PC-9 (cell line): ENCODE results near the gene COX11. TPM values are rescaled to one million over a fixed set of nuclear protein-coding genes. Genes with fewer than 3 reads are reported as not detected.
A peak's percentile ranks its signal among the peaks of the same experiment; 100 is the strongest.

Source experiments
- BruUV-seq: library from RNA; stranded (reverse); fragments of 400-500 nt; replicated peaks from 2 replicates; lab custom pipeline; 2021; lab: Mats Ljungman, UMichigan
- CTCF ChIA-PET: fragments of 300-600 bp; sonication (Branson Sonifier 250); formaldehyde crosslinking; loops from one replicate; lab custom pipeline; 2022; ENCODE audit warnings: antibody characterized with exemption; lab: Charles Lee
- POLR2A ChIA-PET: fragments of 300-600 bp; sonication (Branson Sonifier 250); formaldehyde crosslinking; loops from one replicate; lab custom pipeline; 2022; ENCODE audit warnings: antibody characterized with exemption; ENCODE audit not compliant: unreplicated experiment; lab: Charles Lee
- DNase-seq, 2 experiments: peaks; one replicate each; pipeline versions ENCODE4 v3.0.0 to v3.0.0-alpha.2; 2015 to 2022; ENCODE audit warnings: mixed read lengths in 1 of 2
- H2AFZ ChIP-seq: fragments of 200-600 bp; sonication (generic); 2 replicates; pipeline ENCODE4 v1.8.1; 2017; ENCODE audit warnings: antibody characterized with exemption
- H3F3A ChIP-seq: fragments of 200-600 bp; sonication (generic); 2 replicates; pipeline ENCODE4 v1.8.1; 2017; ENCODE audit warnings: antibody characterized with exemption, mild to moderate bottlenecking, low read depth; ENCODE audit not compliant: insufficient read depth
- H3K27ac ChIP-seq: fragments of 200-600 bp; sonication (generic); 2 replicates; pipeline ENCODE4 v1.6.1; 2016; ENCODE audit warnings: mixed run types
- H3K27me3 ChIP-seq: fragments of 200-600 bp; sonication (generic); 2 replicates; pipeline ENCODE4 v1.6.1; 2016; ENCODE audit warnings: low read depth, mixed run types; ENCODE audit not compliant: insufficient read depth
- H3K36me3 ChIP-seq: fragments of 200-600 bp; sonication (generic); 2 replicates; pipeline ENCODE4 v1.6.1; 2016; ENCODE audit warnings: low read depth, mixed run types
- H3K4me1 ChIP-seq: fragments of 200-600 bp; sonication (generic); replicated peaks from 2 replicates; pipeline ENCODE4 v1.6.1; 2016; ENCODE audit warnings: mixed run types; ENCODE audit not compliant: insufficient read depth
- H3K4me2 ChIP-seq: fragments of 200-600 bp; sonication (generic); 2 replicates; pipeline ENCODE4 v1.6.1; 2017; ENCODE audit warnings: mixed run types
- H3K4me3 ChIP-seq: fragments of 200-600 bp; sonication (generic); 2 replicates; pipeline ENCODE4 v1.6.1; 2016; ENCODE audit warnings: mixed run types
- H3K79me2 ChIP-seq: fragments of 200-600 bp; sonication (generic); 2 replicates; pipeline ENCODE4 v1.6.1; 2017; ENCODE audit warnings: low read depth, mixed run types
- H3K9me2 ChIP-seq: fragments of 200-600 bp; sonication (generic); 2 replicates; pipeline ENCODE4 v1.8.1; 2017; ENCODE audit warnings: mild to moderate bottlenecking; ENCODE audit not compliant: insufficient read depth
- H3K9me3 ChIP-seq: fragments of 200-600 bp; sonication (generic); 2 replicates; pipeline ENCODE4 v1.8.1; 2016; ENCODE audit warnings: low read depth; ENCODE audit not compliant: insufficient read depth
- H4K20me1 ChIP-seq: fragments of 200-600 bp; sonication (generic); 2 replicates; pipeline ENCODE4 v1.8.1; 2017; ENCODE audit not compliant: insufficient read depth
- EZH2 ChIP-seq: fragments of 200-600 bp; sonication (generic); IDR thresholded peaks from 2 replicates; pipeline ENCODE4 v1.8.0; 2017; ENCODE audit warnings: antibody characterized with exemption, low read depth
- intact Hi-C: fragments of 100-400 bp; cut with micrococcal nuclease; formaldehyde crosslinking; loops from one replicate; pipeline ENCODE4 v1.10.0; 2022; ENCODE audit not compliant: unreplicated experiment
- total RNA-seq: library from RNA; stranded (reverse); gene quantifications from 2 replicates; pipeline ENCODE4 v1.2.3, GENCODE V29; 2021
- TF ChIP-seq, protein P1 (sequence below): fragments of 200-600 bp; sonication (generic); conservative IDR thresholded peaks from 2 replicates; pipeline ENCODE4 v1.6.1; 2017; ENCODE audit warnings: mixed run types, antibody characterized with exemption, mild to moderate bottlenecking, moderate library complexity

Gene COX11
- total RNA-seq, 1 experiment from 2014 or later = 58.2 TPM

DNA sequence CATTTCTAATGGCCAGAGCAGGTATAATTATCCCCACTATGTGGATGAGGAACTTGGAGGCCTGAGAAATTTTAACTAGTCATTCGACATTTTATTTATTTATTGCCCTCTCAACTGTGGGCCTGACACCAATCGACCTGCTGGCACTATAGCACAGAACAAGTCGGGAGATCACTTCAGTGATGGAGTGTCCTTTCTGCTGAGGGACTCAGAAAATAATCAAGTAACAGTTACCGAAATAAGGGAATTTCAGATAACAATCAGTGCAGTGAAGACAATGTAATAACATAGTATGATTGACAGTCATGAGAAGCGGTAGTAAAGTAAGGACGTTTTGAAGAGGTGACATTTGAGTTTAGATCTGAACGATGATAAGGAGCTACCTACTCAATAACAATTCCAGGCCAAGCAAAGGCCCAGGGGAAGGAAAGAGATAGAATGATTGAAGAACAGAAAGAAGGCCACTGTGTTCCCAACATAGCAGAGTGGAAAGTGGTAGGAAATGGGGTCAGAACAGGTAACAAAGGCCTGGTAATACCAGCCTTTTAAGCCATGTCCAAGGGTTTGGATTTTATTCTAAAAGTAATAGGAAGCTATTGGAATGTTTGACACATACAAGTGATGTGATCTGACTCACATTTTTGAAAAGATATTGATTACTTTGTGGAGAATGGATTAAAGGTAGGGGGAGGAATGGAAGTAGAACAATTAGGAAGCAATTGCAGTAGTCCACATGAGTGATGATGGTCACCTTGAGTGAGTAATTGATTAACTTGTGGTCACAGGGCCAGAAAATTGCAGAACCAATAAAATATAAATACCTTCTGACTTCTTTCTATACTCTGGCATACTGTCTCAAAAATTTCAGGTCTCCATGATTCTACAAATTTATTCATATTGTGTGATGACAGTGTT is 1.5 kb upstream of the COX11 start:
- TF ChIP-seq, protein P1, sequence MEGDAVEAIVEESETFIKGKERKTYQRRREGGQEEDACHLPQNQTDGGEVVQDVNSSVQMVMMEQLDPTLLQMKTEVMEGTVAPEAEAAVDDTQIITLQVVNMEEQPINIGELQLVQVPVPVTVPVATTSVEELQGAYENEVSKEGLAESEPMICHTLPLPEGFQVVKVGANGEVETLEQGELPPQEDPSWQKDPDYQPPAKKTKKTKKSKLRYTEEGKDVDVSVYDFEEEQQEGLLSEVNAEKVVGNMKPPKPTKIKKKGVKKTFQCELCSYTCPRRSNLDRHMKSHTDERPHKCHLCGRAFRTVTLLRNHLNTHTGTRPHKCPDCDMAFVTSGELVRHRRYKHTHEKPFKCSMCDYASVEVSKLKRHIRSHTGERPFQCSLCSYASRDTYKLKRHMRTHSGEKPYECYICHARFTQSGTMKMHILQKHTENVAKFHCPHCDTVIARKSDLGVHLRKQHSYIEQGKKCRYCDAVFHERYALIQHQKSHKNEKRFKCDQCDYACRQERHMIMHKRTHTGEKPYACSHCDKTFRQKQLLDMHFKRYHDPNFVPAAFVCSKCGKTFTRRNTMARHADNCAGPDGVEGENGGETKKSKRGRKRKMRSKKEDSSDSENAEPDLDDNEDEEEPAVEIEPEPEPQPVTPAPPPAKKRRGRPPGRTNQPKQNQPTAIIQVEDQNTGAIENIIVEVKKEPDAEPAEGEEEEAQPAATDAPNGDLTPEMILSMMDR = no peak
- TF ChIP-seq EZH2 = no peak
- no peak for DNase-seq
- Histone ChIP-seq H3K79me2 (peaks cover 50% of the 10 kb centered on the region), H3K9me2 (no peaks in the 10 kb centered on the region), H2AFZ (peak overlapping the region; percentile 95), H3K9me3 (no peaks in the 10 kb centered on the region), H3K4me3 (peak overlapping the region; percentile 68), H3K36me3 (peaks cover 5% of the 10 kb centered on the region; the same call in 1 of the 2 replicates), H3K4me1 (peaks cover 29% of the 10 kb centered on the region), H3K27me3 (no peaks in the 10 kb centered on the region), H3K27ac (no peak overlapping the region), H3K4me2 (peak overlapping the region; percentile 92), H4K20me1 (no peaks in the 10 kb centered on the region), H3F3A (no peaks in the 10 kb centered on the region)
- CTCF ChIA-PET = no interaction called here
- intact Hi-C loops = loop anchor here (2.0 kb wide), 1 partner anchor 69 kb away; the partner anchor contains the start of gene TOM1L1
- BruUV-seq = no TSS peak
- POLR2A ChIA-PET = no interaction called here

DNA sequence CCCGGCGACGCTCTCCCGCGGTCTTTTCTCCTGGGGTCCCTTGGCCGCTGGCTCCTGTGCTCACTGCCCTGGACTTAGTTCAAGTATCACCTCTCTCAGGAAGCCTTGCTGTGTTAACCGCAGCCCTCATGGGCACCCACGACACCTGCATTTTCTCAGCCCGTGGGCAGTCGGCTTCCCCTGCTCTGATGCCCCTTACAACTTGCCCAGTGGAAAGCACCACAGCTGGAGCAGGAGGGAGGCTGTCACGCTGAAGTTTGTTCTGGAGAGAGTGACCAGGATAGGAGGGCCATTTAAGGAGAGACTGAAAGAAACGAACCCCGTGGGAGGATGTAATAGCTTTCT is 506 bp upstream of the COX11 start:
- BruUV-seq = TSS peak; percentile 43
- no peaks in the 10 kb centered on the region for H4K20me1 ChIP-seq
- ChIA-PET CTCF (no interaction called here), POLR2A (no interaction called here)
- no peaks in the 10 kb centered on the region for H3K27me3 ChIP-seq
- H3K36me3 ChIP-seq = peaks cover 14% of the 10 kb centered on the region; the same call in 1 of the 2 replicates
- peak overlapping the region; percentile 68 for H3K4me3 ChIP-seq
- peak overlapping the region; percentile 11 for H3K27ac ChIP-seq
- peak overlapping the region; percentile 95 for H2AFZ ChIP-seq
- no peaks in the 10 kb centered on the region for H3K9me3 ChIP-seq
- peaks cover 29% of the 10 kb centered on the region for H3K4me1 ChIP-seq
- no peaks in the 10 kb centered on the region for H3K9me2 ChIP-seq
- no peak for DNase-seq
- TF ChIP-seq, protein P1 = no peak
- TF ChIP-seq EZH2 = no peak
- peaks cover 5% of the 10 kb centered on the region; the same call in 1 of the 2 replicates for H3F3A ChIP-seq
- intact Hi-C loops = loop anchor here (2.0 kb wide), 1 partner anchor 68 kb away; the partner anchor contains the start of gene TOM1L1
- peaks cover 50% of the 10 kb centered on the region for H3K79me2 ChIP-seq
- H3K4me2 ChIP-seq = peak overlapping the region; percentile 92

DNA sequence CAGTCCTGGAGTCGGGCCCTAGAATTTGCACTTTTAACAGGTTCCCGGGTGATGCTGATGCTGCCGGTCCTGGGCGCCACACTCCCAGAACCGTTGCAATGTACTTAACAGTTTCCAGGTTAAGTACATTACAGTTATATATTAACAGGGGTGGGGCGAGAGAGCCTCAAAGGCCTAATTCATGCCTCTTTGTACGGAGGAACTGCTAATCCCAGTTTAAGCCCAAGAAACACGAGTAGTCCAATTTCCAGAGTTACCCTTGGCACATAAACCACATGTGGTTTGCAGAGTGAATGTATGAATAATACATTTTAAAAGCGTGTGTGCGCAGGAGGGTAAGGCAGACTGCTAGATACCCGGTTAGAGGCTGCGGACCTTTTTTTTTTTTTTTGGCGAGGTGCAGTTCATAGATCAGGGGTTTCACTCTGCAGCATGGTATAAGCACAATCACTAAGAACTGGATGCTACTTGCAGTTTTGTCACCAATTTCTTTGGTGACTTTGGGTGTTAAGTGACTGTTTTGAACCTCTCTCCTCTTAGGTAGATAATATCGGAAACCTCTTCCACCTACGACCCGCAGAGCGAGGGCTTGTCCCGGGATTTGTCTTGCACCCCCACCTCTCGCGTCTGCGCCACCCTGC is 713 bp downstream of the COX11 start:
- Histone ChIP-seq H2AFZ (peak overlapping the region; percentile 95), H3K9me3 (no peaks in the 10 kb centered on the region), H3K27me3 (no peaks in the 10 kb centered on the region), H3K79me2 (peaks cover 50% of the 10 kb centered on the region), H3K9me2 (no peaks in the 10 kb centered on the region), H3K27ac (peak overlapping the region; percentile 32; the same call in 1 of the 2 replicates), H3K4me2 (peak overlapping the region; percentile 92), H3F3A (peaks cover 15% of the 10 kb centered on the region), H4K20me1 (no peaks in the 10 kb centered on the region), H3K4me1 (peaks cover 29% of the 10 kb centered on the region), H3K36me3 (peaks cover 27% of the 10 kb centered on the region), H3K4me3 (peak overlapping the region; percentile 68)
- POLR2A ChIA-PET = interaction anchor here (0.6 kb wide), 1 partner anchor 68 kb away, joined by 3 read pairs; no protein-coding TSS in a partner anchor
- no peak for TF ChIP-seq EZH2
- TF ChIP-seq, protein P1 = no peak
- BruUV-seq = TSS peak; percentile 38
- intact Hi-C loops = loop anchor here (2.0 kb wide), 1 partner anchor 67 kb away; the partner anchor contains the start of gene TOM1L1
- CTCF ChIA-PET = no interaction called here
- DNase-seq = peak; percentile 5 to 47
